Measurements from ENCODE around the gene RPL6.

The RPL6 gene

GRCh38 chr12:112382866-112383265, 26.5 kb downstream of the RPL6 start:
- no peak for DNase-seq (ENCODE audit: low read depth)
- no peak for TF ChIP-seq CTCF (conservative IDR thresholded peaks at IDR 0.05; ENCODE audit: low read depth, low read length)
- H3K4me3 ChIP-seq (ENCODE audit: low read depth, low read length): no peak overlapping the region

- TF ChIP-seq CTCF (conservative IDR thresholded peaks at IDR 0.05; ENCODE audit: low read depth, low read length): no peak
- H3K4me3 ChIP-seq (ENCODE audit: low read depth, low read length): peak within 1 kb of the TSS; percentile 80
- DNase-seq (ENCODE audit: low read depth): peak; percentile 84
These were observed 27.3 kb downstream of the RPL6 start, which contains the start of gene HECTD4 for GRCh38 chr12:112381883-112382796. Gene HECTD4 (minus strand): TSS chr12:112382431. CDS start chr12:112382128, 303 bp downstream.

- peak; percentile 13 for DNase-seq (ENCODE audit: low read depth)
- peak overlapping the region; percentile 80 for H3K4me3 ChIP-seq (ENCODE audit: low read depth, low read length)
- TF ChIP-seq CTCF (conservative IDR thresholded peaks at IDR 0.05; ENCODE audit: low read depth, low read length): no peak
These were observed 28.0 kb downstream of the RPL6 start for GRCh38 chr12:112381406-112381882.

- no peak for DNase-seq (ENCODE audit: low read depth)
- no peak for TF ChIP-seq CTCF (conservative IDR thresholded peaks at IDR 0.05; ENCODE audit: low read depth, low read length)
- peak overlapping the region; percentile 80 for H3K4me3 ChIP-seq (ENCODE audit: low read depth, low read length)
These were observed 28.6 kb downstream of the RPL6 start for GRCh38 chr12:112380663-112381405.

- no peak for TF ChIP-seq CTCF (conservative IDR thresholded peaks at IDR 0.05; ENCODE audit: low read depth, low read length)
- no peak for DNase-seq (ENCODE audit: low read depth)
- H3K4me3 ChIP-seq (ENCODE audit: low read depth, low read length): no peak overlapping the region
These were observed 34.3 kb downstream of the RPL6 start for GRCh38 chr12:112375105-112375504.

GRCh38 chr12:112374166-112374740, 35.2 kb downstream of the RPL6 start:
- TF ChIP-seq CTCF (conservative IDR thresholded peaks at IDR 0.05; ENCODE audit: low read depth, low read length): no peak
- DNase-seq (ENCODE audit: low read depth): peak; percentile 21
- no peak overlapping the region for H3K4me3 ChIP-seq (ENCODE audit: low read depth, low read length)
